Lower leg skin (tissue), 3 donors: Measurements from ENCODE around the gene WDFY2.

Source experiments
- POLR2A ChIP-seq, 2 donors: fragments of 450-650 bp; IDR thresholded peaks; one replicate each; pipeline ENCODE4 v1.6.1; 2016 to 2017; ENCODE audit warnings: antibody characterized with exemption in 2 of 2, mild to moderate bottlenecking in 1 of 2, moderate library complexity in 1 of 2
- TF ChIP-seq, protein P1 (sequence below), 3 donors: fragments of 450-650 bp; IDR thresholded peaks; one replicate each; pipeline ENCODE4 v1.5.1; 2016; ENCODE audit warnings: antibody characterized with exemption in 3 of 3, mild to moderate bottlenecking in 3 of 3, moderate library complexity in 2 of 3

DNA sequence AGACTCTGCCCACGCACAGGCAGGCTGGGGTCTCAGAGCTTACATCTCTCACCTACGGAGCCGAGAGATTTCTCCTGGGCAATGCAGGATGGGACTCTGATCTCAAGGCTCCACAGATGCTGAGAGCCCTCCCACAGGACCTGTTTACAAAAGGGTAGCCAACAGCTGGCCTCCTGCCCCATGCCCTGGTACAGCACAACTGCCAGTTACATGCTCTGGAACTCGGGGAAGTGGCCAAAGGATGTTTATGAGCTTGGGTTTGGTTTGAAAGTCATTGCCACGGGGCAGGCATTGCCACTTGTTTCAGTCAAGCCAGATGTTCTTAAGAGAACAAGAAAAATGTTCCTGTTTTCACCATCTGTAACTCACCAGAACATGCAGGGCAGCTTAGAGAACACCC, 216.2 kb downstream of the WDFY2 start:
- TF ChIP-seq, protein P1, sequence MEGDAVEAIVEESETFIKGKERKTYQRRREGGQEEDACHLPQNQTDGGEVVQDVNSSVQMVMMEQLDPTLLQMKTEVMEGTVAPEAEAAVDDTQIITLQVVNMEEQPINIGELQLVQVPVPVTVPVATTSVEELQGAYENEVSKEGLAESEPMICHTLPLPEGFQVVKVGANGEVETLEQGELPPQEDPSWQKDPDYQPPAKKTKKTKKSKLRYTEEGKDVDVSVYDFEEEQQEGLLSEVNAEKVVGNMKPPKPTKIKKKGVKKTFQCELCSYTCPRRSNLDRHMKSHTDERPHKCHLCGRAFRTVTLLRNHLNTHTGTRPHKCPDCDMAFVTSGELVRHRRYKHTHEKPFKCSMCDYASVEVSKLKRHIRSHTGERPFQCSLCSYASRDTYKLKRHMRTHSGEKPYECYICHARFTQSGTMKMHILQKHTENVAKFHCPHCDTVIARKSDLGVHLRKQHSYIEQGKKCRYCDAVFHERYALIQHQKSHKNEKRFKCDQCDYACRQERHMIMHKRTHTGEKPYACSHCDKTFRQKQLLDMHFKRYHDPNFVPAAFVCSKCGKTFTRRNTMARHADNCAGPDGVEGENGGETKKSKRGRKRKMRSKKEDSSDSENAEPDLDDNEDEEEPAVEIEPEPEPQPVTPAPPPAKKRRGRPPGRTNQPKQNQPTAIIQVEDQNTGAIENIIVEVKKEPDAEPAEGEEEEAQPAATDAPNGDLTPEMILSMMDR (IDR thresholded peaks at IDR 0.05) = no peak
- TF ChIP-seq POLR2A (IDR thresholded peaks at IDR 0.05) = no peak
